ENCODE data around the gene SCAMP4. TPM values are rescaled to one million over a fixed set of nuclear protein-coding genes. Genes with fewer than 3 reads are reported as not detected.

Gene SCAMP4
- total and polyA plus RNA-seq, 9 of the 15 experiments (the other 6 are each of a cell fraction or from before 2014, with no cell fraction given), result 0.81 to 45.9 (median 12.8) TPM

GRCh38 chr19:1860042-1860775, 45.0 kb upstream of the SCAMP4 start (continued):
- TF ChIP-seq PBX2 (CRISPR knock-in tag; IDR thresholded peaks at IDR 0.05; ENCODE audit: low read depth) (no peak), PBX2 (tag; conservative IDR thresholded peaks at IDR 0.05; ENCODE audit: low read depth) (no peak), ZBTB43 (CRISPR knock-in tag; IDR thresholded peaks at IDR 0.05) (no peak), TEAD1 (CRISPR knock-in tag; IDR thresholded peaks at IDR 0.05) (no peak), OTX1 (CRISPR knock-in tag; IDR thresholded peaks at IDR 0.05) (no peak), ZNF347 (CRISPR knock-in tag; IDR thresholded peaks at IDR 0.05; ENCODE audit: low read depth) (no peak), SMARCC2 (IDR thresholded peaks at IDR 0.05; ENCODE audit: low read depth) (no peak), NFXL1 (CRISPR knock-in tag; IDR thresholded peaks at IDR 0.05) (no peak), NEUROD1 (IDR thresholded peaks at IDR 0.05; ENCODE audit: borderline replicate concordance, low read depth, low read length, partially characterized antibody) (peak; percentile 59), RNF219 (CRISPR knock-in tag; IDR thresholded peaks at IDR 0.05) (no peak), TCFL5 (CRISPR knock-in tag; conservative IDR thresholded peaks at IDR 0.05) (no peak), DLX4 (CRISPR knock-in tag; IDR thresholded peaks at IDR 0.05) (no peak), ZFP36 (IDR thresholded peaks at IDR 0.05; ENCODE audit: low read depth, low read length, partially characterized antibody) (no peak), VEZF1 (CRISPR knock-in tag; IDR thresholded peaks at IDR 0.05) (peak; percentile 78), ATF4 (CRISPR knock-in tag; IDR thresholded peaks at IDR 0.05) (no peak), SIRT6 (IDR thresholded peaks at IDR 0.05; ENCODE audit: low read depth, low read length) (no peak), MECOM (CRISPR knock-in tag; IDR thresholded peaks at IDR 0.05) (no peak), ZNF224 (CRISPR knock-in tag; IDR thresholded peaks at IDR 0.05) (no peak)

All from K562 (cell line).